Natural killer cell (primary cell): ENCODE data around the gene SMARCAL1. TPM values are rescaled to one million over a fixed set of nuclear protein-coding genes. Genes with fewer than 3 reads are reported as not detected.

Source experiments
- ATAC-seq, 3 donors: fragments of 150-1000 bp in 2 of 3; fragments of 200-7000 bp in 1 of 3; cut with Tn5 transposase; 1 replicate in 1 of 3; 2 replicates in 2 of 3; pipeline ENCODE4 v1.10.0; 2021; ENCODE audit warnings: mild to moderate bottlenecking in 2 of 3, moderate library complexity in 2 of 3
- DNase-seq, 2 donors: peaks; one replicate each; pipeline versions ENCODE4 v3.0.0 to v3.0.0-alpha.2; 2013 to 2021; ENCODE audit warnings: mixed read lengths in 1 of 2
- H3K27ac ChIP-seq: one replicate; pipeline ENCODE4 v1.5.1; 2013; ENCODE audit warnings: mild to moderate bottlenecking, low read length
- H3K27me3 ChIP-seq: one replicate; pipeline ENCODE4 v1.6.1; 2013; ENCODE audit warnings: low read length; ENCODE audit not compliant: control insufficient read depth, insufficient read depth
- H3K36me3 ChIP-seq: one replicate; pipeline ENCODE4 v1.6.1; 2013; ENCODE audit warnings: low read length; ENCODE audit not compliant: control insufficient read depth, insufficient read depth
- H3K4me1 ChIP-seq: one replicate; pipeline ENCODE4 v1.6.1; 2013; ENCODE audit warnings: low read length; ENCODE audit not compliant: control insufficient read depth, insufficient read depth
- H3K4me3 ChIP-seq: one replicate; pipeline ENCODE4 v1.5.1; 2013; ENCODE audit warnings: low read length
- H3K9me3 ChIP-seq: one replicate; pipeline ENCODE4 v1.6.1; 2013; ENCODE audit warnings: low read length; ENCODE audit not compliant: control insufficient read depth, insufficient read depth
- H3K27ac Mint-ChIP-seq, 2 donors: one replicate each; pipeline ENCODE4 v1.8.0; 2022; ENCODE audit warnings: mild to moderate bottlenecking in 2 of 2, mixed read lengths in 2 of 2, moderate library complexity in 1 of 2
- H3K27me3 Mint-ChIP-seq, 2 donors: one replicate each; pipeline ENCODE4 v1.8.0; 2022; ENCODE audit warnings: low read depth in 2 of 2, mixed read lengths in 2 of 2
- H3K36me3 Mint-ChIP-seq: one replicate; pipeline ENCODE4 v1.8.0; 2022; ENCODE audit warnings: mixed read lengths
- H3K4me1 Mint-ChIP-seq, 2 donors: one replicate each; pipeline ENCODE4 v1.8.0; 2022; ENCODE audit warnings: mixed read lengths in 2 of 2
- H3K4me3 Mint-ChIP-seq: one replicate; pipeline ENCODE4 v1.8.0; 2022; ENCODE audit warnings: mild to moderate bottlenecking, moderate library complexity, mixed read lengths
- H3K9me3 Mint-ChIP-seq, 2 donors: one replicate each; pipeline ENCODE4 v1.8.0; 2022; ENCODE audit warnings: mixed read lengths in 2 of 2
- CTCF ChIP-seq: fragments of 200-600 bp; IDR thresholded peaks from one replicate; pipeline ENCODE4 v1.8.0; 2022; ENCODE audit warnings: antibody characterized with exemption
- WGBS: methylation state at CpG from one replicate; pipeline ENCODE4 v1.1.7; 2013; ENCODE audit warnings: missing lambda C conversion rate; ENCODE audit not compliant: insufficient coverage; 5-methylcytosine and 5-hydroxymethylcytosine counted together
- intact Hi-C: fragments of 100-400 bp; cut with micrococcal nuclease; formaldehyde crosslinking; loops from one replicate; pipeline ENCODE4 v1.14.2; 2022
- total RNA-seq, 4 donors: library from RNA; stranded (reverse); fragments of 120-200 nt in 1 of 4; gene quantifications; one replicate each; pipeline versions ENCODE4 v1.2.3 to v1.2.4, GENCODE V29; 2013 to 2022

The SMARCAL1 gene
- total RNA-seq, 3 donors from 2014 or later (not counting 1 experiment from before 2014, with no cell fraction given): 18.7 to 25.6 (median 22.8) TPM

- no peak for ATAC-seq
- H3K27ac ChIP-seq: no peak overlapping the region
- intact Hi-C loops: no loop called here
- Mint-ChIP-seq H3K9me3 (no peaks in the 10 kb centered on the region), H3K36me3 (no peaks in the 10 kb centered on the region), H3K27me3 (no peaks in the 10 kb centered on the region), H3K4me1 (peaks cover 14 to 15% of the 10 kb centered on the region in 2 donors), H3K4me3 (no peak overlapping the region), H3K27ac (no peak overlapping the region)
- TF ChIP-seq CTCF: no peak
- no peaks in the 10 kb centered on the region for H3K9me3 ChIP-seq
- DNase-seq: no peak
- no peak overlapping the region for H3K4me3 ChIP-seq
- H3K27me3 ChIP-seq: no peaks in the 10 kb centered on the region
- H3K4me1 ChIP-seq: peaks cover 8% of the 10 kb centered on the region
- no peaks in the 10 kb centered on the region for H3K36me3 ChIP-seq
- 67% methylated on average over 1 of the region's 2 CpGs for WGBS
These were observed 120.3 kb downstream of the SMARCAL1 start for GRCh38 chr2:216532562-216532961.

Other genes starting within 250 kb of the SMARCAL1 start
- gene MARCHF4, start 40.0 kb upstream of the SMARCAL1 start, total RNA-seq: not detected
- gene RPL37A, start 86.4 kb downstream of the SMARCAL1 start, total RNA-seq: 1,000 to 10,000 TPM; 1,429 to 1,793 (median 1,744) TPM
- gene IGFBP2, start 220.9 kb downstream of the SMARCAL1 start, total RNA-seq: under 1 TPM in 1 of 3 donors, not detected in 2; 0.21 TPM